Sciatic nerve (tissue), 2 donors: Measurements from ENCODE around the gene COA1. TPM values are rescaled to one million over a fixed set of nuclear protein-coding genes. Genes with fewer than 3 reads are reported as not detected.
"Not testable (repeated sequence)": the region's sequence is repeated elsewhere in the genome, so short reads cannot be mapped to it uniquely, and the experiment has no call there.

Experiments used
- ATAC-seq: fragments of 200-7000 bp; cut with Tn5 transposase; one replicate; pipeline ENCODE4 v1.9.1; 2020; ENCODE audit warnings: mild to moderate bottlenecking, moderate library complexity
- DNase-seq: peaks from one replicate; pipeline ENCODE4 v3.0.0-alpha.2; 2020; ENCODE audit warnings: low spot score
- intact Hi-C: fragments of 100-400 bp; cut with DNase I; formaldehyde crosslinking; loops from one replicate; pipeline ENCODE4 v1.14.2; 2022
- total RNA-seq: library from RNA; stranded (reverse); fragmentation: NEBNext Ultra II Directional; extraction: Animal tissue kit (Norgen Biotek cat#: 25700); gene quantifications from one replicate; pipeline ENCODE4 v1.2.1, GENCODE V29; 2021
- donor health status: DM: no; HTN: no; CAD: no.
- donor health status: DM: no; HTN: no; CAD: no.

Gene COA1
- total RNA-seq, 1 donor from 2014 or later = 56.8 TPM

DNA sequence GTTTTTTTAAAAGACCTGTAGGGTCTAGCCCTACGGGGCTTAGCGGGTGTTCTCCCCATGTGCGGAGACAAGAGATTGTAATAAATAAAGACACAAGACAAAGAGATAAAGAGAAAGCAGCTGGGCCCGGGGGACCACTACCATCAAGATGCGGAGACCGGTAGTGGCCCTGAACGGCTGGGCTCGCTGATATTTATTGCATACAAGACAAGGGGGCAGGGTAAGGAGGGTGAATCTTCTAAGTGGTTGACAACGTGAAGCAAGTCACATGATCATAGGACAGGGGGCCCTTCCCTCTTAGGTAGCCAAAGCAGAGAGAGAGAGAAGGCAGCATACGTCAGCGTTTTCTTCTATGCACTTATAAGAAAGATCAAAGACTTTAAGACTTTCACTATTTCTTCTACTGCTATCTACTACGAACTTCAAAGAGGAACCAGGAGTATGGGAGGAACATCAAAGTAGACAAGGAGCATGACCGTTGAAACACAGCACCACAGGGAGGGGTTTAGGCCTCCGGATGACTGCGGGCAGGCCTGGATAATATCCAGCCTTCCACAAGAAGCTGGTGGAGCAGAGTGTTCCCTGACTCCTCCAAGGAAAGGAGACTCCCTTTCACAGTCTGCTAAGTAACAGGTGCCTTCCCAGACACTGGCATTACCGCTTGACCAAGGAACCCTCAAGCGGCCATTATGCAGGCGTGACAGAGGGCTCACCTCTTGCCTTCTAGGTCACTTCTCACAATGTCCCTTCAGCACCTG, 5.4 kb upstream of the COA1 start:
- ATAC-seq, intact Hi-C loops, DNase-seq: not testable (repeated sequence)

DNA sequence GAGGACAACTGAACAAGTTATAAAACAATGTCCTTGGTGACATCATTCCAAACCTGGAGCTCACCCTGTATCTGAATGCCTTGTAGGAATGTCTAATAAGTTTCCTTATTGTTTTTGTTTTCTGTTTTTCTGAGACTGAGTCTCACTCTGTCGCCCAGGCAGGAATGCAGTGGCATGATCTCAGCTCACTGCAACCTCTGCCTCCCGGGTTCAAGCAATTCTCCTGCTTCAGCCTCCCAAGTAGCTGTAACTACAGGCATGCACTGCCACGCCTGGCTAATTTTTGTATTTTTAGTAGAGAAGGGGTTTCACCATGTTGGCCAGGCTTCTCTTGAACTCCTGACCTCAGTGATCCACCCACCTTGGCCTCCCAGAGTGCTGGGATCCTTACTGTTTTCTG, 2.2 kb upstream of the COA1 start:
- ATAC-seq, DNase-seq, intact Hi-C loops: not testable (repeated sequence)

DNA sequence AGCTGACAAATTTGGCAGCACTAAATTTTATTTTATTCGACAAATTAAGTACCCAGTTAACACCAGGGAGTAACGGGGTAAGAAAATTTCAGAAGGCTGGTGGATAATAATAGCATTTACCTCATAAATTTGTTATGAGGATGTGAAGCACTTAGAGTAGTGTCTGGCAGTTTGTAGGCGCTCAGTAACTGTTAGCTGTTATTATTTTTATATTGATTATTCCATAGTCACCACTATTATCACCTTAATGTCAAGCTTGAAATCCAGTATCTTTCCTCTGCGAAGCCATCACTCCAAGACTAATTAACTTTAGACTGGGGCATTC, 563 bp upstream of the COA1 start:
- ATAC-seq (no peak), DNase-seq (no peak)
- intact Hi-C loops = loop anchor here (5.0 to 10.0 kb wide), 2 partner anchors 105 to 1442 kb away; no protein-coding TSS in a partner anchor

DNA sequence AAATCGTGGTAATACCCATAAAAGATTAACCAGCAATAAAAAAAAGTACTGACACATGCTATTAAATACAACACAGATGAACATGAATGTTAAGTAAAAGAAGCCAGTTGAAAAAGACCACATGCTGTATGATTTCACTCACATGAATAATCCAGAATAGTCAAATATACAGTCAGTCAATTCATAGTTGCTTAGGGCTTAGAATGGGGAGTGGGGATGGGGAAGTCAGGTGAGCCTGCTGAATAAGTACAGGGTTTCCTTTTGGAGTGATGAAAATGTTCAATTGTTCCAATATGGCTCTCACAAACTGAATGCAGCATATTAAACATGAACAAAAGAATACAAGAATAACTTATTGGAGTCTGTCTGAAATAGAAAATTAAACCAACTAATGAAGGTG, 1.8 kb downstream of the COA1 start:
- no peak for DNase-seq
- no peak for ATAC-seq
- intact Hi-C loops = loop anchor here (5.0 to 10.0 kb wide), 2 partner anchors 107 to 1445 kb away; no protein-coding TSS in a partner anchor

DNA sequence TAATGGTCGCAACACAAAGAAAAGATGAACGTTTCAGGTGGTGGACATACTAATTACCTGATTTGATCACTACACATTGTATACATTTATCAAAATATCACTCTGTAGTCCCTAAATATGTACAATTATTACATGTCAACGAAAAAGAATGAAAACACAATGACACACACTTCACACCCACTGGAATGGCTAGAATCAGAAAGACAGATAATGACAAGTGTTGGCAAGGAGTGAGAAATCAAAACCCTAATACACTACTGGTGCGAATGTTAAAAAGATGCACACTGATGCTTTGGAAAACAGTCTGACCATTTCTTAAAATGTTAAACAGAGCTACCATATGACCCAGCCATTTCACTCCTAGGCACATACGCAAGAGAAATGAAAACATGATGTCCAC, 2.3 kb downstream of the COA1 start:
- ATAC-seq = no peak
- no peak for DNase-seq
- intact Hi-C loops = loop anchor here (5.0 to 10.0 kb wide), 2 partner anchors 108 to 1445 kb away; no protein-coding TSS in a partner anchor

DNA sequence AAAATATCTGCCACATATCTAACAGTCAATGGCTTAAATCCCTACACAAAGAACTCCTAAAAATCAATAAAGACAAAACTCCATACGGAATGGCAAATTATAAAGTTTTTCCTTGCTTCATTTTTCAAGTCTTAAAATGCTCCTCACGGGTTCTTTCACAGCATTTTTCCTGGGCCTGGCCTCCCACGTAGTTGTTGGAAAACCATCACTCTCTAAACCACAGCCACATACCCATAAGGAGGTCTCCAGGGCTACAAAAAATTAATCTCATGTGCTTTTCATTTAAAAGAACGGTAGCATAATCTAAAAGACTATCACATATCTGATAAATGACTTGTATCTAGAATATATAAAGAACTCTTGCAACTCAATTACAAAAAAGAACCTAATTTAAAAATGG, 2.9 kb downstream of the COA1 start:
- DNase-seq (no peak), ATAC-seq (no peak)
- intact Hi-C loops = loop anchor here (5.0 to 10.0 kb wide), 2 partner anchors 108 to 1446 kb away; no protein-coding TSS in a partner anchor

DNA sequence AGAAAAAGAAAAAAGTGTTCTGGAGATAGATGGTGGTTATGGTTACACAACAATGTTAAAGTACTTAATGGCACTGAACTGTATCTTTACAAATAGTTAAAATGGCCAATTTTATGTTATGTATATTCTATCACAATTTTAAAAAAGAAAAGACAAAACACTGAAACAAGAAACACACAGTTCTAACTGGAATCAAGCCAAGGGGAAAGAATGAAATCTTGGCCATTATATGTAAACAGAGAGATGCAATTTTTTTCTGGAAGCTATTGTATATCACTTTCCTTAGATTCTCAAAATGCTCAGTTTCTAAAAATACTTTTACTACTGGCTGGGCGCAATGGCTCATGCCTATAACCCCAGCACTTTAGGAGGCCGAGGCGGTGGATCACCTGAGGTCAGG, 4.1 kb downstream of the COA1 start:
- intact Hi-C loops = loop anchor here (5.0 to 10.0 kb wide), 2 partner anchors 110 to 1447 kb away; no protein-coding TSS in a partner anchor
- ATAC-seq = no peak
- no peak for DNase-seq

DNA sequence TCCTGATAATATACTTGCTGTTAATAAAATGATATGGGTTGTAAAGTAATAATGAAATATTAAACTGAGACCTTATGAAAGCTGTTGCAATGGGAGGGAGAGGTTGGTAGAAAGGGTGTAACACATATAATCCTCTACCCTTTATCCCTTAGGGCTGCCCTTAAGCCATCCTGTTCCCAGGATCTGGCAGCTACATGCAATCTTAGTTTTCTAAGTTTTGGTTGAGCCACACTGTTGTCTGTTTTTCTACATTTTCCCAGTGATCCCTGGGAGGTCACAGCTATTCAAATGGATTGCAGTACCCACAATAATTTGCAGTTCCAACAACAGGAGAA, 6.3 kb downstream of the COA1 start:
- DNase-seq = no peak
- intact Hi-C loops = loop anchor here (10.0 kb wide), 1 partner anchor 112 kb away; no protein-coding TSS in a partner anchor
- ATAC-seq = no peak

DNA sequence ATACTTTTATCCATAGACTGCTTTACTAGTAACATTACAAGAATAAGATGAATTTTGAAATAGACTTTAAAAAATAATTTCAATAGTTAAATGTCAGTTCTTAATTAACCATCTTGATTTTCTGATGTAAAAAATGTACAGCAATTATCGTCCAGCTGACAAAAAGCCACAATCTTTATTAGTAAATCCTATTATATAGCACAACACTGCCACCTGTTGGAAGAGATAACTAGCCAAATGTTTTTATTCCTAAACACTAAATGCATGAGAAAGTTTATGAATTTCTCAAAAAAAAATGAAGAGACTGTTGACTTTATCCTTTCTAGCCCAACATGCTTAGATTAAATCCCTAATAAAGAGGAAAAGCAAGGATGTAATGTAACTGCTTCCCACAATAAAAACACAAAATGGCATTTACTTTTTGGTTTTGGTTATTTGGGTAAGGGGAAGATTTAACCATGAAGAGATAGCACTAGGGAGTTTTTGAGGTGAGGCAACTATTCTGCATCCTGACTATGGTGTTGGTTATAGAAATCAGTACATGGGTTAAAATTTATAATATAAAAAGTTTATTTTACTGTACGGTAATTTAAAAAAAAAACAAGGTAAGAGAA, 8.0 kb downstream of the COA1 start:
- intact Hi-C loops = loop anchor here (10.0 kb wide), 1 partner anchor 114 kb away; no protein-coding TSS in a partner anchor
- ATAC-seq (no peak), DNase-seq (no peak)

DNA sequence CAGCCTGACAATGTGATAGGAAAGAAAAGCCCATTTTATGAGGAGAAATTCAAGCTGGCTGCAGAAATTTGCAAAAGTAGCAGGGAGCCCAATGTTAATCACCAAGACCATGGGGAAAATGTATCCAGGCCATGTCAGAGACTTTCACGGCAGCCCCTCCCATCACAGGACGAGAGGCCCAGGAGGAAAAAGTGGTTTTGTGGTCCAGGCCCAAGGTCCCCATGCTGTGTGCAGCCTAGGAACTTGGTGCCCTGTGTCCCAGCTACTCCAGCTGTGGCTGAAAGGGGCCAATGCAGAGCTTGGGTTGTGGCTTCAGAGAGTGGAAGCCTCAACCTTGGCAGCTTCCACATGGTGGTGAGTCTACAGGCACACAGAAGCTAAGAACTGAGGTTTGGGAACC, 12.7 kb downstream of the COA1 start:
- ATAC-seq (no peak), DNase-seq (no peak)
- intact Hi-C loops = no loop called here

DNA sequence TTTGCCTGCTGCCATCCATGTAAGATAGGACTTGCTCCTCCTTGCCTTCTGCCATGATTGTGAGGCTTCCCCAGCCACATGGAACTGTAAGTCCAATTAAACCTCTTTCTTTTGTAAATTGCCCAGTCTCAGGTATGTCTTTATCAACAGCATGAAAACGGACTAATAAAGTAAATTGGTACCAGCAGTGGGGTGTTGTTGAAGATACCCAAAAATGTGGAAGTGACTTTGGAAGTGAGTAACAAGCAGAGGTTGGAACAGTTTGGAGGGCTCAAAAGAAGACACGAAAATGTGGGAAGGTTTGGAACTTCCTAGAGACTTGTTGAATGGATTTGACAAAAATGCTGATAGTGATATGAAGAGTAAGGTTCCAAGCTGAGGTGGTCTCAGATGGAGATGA, 13.4 kb downstream of the COA1 start:
- ATAC-seq, DNase-seq, intact Hi-C loops: not testable (repeated sequence)

DNA sequence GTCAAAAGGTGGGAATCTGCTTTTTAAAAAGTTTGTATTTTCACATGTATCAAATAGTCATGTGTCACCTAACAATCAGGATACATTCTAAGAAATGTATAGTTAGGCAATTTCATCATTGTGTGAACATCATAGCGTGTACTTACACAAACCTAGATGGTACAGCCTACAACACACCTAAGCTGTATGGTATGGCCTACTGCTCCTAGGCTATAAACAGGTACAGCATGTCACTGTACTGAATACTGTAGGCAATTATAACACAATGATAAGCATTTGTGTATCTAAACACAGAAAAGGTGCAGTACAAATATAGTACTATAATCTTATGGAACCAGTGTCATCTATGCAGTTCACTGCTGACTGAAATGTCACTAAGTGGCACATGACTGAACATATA, 17.8 kb downstream of the COA1 start:
- intact Hi-C loops = no loop called here
- no peak for DNase-seq
- ATAC-seq = no peak

DNA sequence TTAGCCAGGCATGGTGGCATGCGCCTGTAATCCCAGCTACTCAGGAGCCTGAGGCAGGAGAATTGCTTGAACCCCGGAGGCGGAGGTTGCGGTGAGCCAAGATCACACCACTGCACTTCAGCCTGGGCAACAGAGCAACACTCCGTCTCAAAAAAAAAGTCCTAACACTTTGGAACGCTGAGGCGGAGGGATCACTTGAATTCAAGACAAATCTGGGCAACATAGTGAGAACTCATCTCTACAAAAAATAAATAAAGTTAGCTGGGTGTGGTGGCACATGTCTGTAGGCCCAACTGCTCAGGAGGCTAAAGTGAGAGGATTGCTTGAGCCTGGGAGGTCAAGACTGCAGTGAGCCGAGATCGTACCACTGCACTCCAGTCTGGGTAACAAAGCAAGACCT, 21.3 kb downstream of the COA1 start:
- DNase-seq, ATAC-seq: not testable (repeated sequence)
- intact Hi-C loops = loop anchor here (5.0 kb wide), 1 partner anchor 126 kb away; the partner anchor contains the start of gene STK17A

DNA sequence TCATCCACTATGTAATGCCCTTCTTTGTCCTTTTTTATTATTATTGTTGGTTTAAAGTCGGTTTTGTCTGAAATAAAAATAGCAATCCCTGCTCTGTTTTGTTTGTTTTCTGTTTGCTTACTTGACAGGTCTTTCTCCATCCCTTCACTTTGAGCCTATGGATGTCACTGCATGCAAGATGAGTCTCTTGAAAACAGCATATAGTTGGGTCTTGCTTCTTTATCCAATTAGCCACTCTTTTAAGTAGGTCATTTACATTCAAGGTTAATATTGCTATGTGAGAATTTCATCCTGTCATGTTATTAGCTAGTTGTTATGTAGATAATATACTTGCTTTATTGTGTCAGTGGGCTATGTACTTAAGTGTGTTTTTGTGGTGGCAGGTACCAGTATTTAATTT, 25.8 kb downstream of the COA1 start:
- intact Hi-C loops = no loop called here
- DNase-seq (no peak), ATAC-seq (no peak)

DNA sequence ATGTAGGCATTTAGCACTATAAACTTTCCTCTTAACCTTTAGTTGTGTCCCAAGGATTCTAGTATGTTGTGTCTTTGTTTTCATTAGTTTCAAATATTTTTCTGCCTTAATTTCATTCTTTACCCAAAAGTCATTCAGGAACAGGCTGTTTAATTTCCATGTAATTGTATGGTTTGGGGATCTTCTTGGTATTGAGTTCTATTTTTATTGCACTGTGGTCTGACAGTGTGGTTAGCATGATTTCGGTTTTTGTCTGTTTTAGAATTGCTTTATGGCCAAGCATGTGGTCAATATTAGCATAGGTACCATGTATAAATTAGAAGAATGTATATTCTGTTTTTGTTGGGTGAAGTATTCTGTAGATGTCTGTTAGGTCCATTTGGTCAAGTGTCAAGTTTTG, 26.3 kb downstream of the COA1 start:
- ATAC-seq (no peak), DNase-seq (no peak)
- intact Hi-C loops = no loop called here

DNA sequence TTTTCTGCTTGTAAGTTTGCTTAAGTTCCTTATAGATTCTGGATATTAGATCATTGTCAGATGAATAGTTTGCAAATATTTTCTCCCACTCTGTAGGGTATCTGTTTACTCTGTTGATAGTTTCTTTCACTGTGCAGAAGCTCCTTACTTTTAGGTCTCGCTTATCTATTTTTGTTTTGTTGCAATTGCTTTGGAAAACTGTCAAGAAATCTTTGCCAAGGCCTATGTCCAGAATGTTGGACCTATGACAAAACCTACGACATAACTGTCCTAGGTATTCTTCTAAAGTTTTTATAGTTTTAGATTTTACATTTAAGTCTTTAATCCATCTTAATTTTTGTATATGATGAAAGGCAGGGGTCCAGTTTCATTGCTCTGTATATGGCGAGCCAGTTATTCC, 27.4 kb downstream of the COA1 start:
- no peak for ATAC-seq
- intact Hi-C loops = no loop called here
- DNase-seq = no peak

DNA sequence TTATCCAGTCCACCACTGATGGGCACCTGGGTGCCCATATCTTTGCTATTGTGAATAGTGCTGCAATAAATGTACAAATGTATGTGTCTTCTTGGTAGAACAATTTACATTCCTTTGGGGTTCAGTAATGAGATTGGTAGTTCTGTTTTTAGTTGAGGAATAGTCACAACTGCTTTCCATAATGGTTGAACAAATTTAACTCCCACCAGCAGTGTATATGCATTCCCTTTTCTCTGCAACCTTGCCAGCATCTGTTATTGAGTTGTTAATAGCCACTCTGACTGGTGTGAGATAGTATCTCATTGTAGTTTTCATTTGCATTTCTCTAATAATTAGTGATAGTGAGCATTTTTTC, 27.8 kb downstream of the COA1 start:
- ATAC-seq (no peak), DNase-seq (no peak)
- intact Hi-C loops = no loop called here

DNA sequence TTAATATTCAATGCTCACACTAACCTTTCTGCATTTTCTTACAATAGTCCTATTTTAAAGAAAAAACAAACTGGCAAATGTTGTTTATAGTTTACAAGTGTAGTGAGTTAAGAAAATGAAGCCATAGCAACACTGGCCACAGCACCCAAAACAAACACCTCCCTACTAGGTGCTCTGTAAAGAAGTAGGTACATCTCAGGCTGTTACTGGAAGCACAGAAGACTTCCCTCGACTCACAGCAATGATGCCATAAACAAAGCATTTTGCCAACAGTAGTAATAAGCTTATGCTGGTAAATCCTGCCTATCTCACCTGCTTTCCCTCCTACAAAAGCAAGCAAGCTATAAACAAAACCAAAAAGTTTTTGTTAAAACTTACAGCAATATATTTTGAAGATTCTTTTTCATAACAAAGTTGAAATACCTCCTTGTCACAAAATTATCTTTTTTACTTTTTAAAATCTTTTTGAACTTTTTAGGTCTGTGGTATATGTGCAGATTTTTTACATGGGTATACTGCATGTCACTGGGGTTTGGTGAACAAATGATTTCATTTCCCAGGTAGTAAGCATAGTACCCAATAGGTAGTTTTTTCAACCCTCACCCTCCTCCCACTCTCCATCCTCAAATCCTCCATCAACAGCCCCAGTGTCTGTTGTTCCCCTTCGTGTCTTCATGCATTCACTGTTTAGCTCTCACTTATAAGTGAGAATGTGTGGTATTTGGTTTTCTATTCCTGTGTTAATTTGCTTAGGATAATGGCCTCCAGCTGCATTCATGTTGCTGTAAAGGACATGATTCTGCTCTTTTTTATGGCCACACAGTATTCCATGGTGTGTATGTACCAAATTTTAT, 28.4 kb downstream of the COA1 start:
- ATAC-seq (no peak), DNase-seq (no peak)
- intact Hi-C loops = no loop called here

DNA sequence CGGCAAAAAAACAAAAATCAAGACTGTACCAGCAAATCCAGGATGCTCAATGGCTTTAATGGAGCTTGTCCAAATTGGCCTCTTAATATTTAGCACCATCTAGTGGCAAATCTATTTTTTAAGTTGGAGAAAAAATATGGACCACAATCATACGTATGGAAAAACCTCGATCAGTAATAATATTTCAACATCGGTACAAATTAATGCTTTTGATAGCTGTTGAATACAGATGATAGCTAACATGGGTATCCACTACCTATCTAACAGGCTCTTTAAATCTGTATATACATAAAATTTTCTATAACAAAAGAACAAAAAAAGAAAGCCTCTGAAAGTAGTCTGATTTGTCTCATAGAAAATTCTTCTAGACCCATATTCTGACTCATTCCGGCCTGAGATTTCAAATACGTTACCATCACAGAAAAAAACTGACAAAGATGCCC, 29.2 kb downstream of the COA1 start:
- intact Hi-C loops = no loop called here
- ATAC-seq (peak; percentile 67), DNase-seq (no peak)
